ENCODE data around the gene SCCPDH.
"Not testable (repeated sequence)": the region's sequence is repeated elsewhere in the genome, so short reads cannot be mapped to it uniquely, and the experiment has no call there.

Gene SCCPDH

GRCh38 chr1:246734866-246735265 is 10.7 kb downstream of the SCCPDH start:
- DNase-seq (ENCODE audit: low read depth) = no peak
- no peak for TF ChIP-seq CTCF (IDR thresholded peaks at IDR 0.05; ENCODE audit: low read depth, low read length, missing control alignments)

DNA sequence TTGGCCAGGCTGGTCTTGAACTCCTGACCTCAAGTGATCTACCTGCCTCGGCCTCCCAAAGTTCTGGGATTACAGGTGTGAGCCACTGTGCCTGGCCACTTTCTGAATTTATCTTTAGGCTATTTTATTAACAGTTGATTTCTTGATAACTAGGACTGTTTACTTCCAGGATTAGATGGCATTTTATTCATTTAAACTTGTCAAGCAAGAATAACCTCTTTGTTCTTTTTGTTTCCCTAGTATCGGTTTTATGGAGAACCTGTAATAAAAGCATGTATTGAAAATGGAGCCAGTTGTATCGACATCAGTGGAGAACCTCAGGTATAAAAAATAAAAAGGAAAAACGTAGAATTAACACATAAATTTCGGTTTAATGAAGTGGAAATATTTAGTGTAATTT is 11.5 kb downstream of the SCCPDH start:
- TF ChIP-seq CTCF (IDR thresholded peaks at IDR 0.05; ENCODE audit: low read depth, low read length, missing control alignments) = no peak
- H3K4me3 ChIP-seq (ENCODE audit: low read depth, low read length) = no peak overlapping the region
- DNase-seq (ENCODE audit: low read depth) = no peak

More at GRCh38 chr1:246734866-246735265, 10.7 kb downstream of the SCCPDH start:
- no peak overlapping the region for H3K4me3 ChIP-seq (ENCODE audit: low read depth, low read length)

DNA sequence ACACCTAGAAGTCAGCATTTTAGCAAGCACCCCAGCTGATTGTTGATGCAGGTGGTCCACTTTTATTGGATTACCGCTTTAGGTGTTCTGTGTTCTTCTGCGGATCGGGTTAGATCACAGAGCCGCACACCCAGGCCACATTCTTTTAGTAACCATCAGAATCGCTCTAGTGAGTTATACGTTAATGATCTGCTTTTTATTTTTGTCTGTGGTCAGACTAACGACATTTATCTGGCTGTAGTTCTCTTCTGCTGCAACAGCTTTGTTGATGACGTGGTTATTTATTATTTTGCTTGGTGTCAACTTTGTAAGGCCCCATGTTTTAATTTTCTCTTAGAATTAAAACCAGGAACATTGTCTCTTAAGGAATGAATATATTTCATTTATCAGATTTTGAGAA is 18.2 kb downstream of the SCCPDH start:
- no peak for TF ChIP-seq CTCF (IDR thresholded peaks at IDR 0.05; ENCODE audit: low read depth, low read length, missing control alignments)
- H3K4me3 ChIP-seq (ENCODE audit: low read depth, low read length) = no peak overlapping the region
- DNase-seq (ENCODE audit: low read depth) = no peak

DNA sequence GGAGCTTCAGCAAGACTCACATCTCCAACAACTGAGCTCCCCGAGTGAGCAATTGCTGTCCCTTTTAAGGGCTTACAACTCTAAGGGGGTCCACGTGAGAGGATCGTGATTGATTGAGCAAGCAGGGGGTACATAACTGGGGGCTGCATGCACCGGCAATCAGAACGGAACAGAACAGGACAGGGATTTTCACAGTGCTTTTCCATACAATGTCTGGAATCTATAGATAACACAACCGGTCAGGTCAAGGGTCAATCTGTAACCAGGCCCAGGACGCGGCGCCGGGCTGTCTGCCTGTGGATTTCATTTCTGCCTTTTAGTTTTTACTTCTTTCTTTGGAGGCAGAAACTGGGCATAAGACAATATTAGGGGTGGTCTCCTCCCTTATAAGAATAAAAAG is 21.9 kb downstream of the SCCPDH start:
- H3K4me3 ChIP-seq (ENCODE audit: low read depth, low read length); DNase-seq (ENCODE audit: low read depth): not testable (repeated sequence)

- TF ChIP-seq CTCF (IDR thresholded peaks at IDR 0.05; ENCODE audit: low read depth, low read length, missing control alignments) = no peak
- no peak for DNase-seq (ENCODE audit: low read depth)
- no peak overlapping the region for H3K4me3 ChIP-seq (ENCODE audit: low read depth, low read length)
Measured at GRCh38 chr1:246748006-246748405, 23.8 kb downstream of the SCCPDH start.

GRCh38 chr1:246748867-246749266 is 24.7 kb downstream of the SCCPDH start:
- no peak overlapping the region for H3K4me3 ChIP-seq (ENCODE audit: low read depth, low read length)
- no peak for TF ChIP-seq CTCF (IDR thresholded peaks at IDR 0.05; ENCODE audit: low read depth, low read length, missing control alignments)
- DNase-seq (ENCODE audit: low read depth) = no peak

DNA sequence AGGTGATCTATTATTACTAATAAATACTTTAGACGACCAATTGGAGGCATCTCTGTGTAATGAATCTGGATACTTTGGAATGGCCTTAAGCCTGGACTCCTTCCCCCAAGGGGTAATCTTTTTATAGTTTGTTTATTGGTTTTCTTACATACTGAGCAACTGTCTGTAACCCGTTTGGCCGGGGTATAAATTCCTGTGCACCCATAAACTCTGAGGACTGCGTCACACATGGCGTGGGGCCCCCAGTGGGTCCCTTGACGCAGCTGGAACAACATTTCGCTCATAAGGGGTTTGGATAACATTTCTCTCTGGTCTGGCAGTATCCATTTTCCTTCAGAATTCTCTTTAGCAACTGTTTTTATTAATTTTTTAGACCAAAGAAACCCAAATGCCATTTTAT is 26.5 kb downstream of the SCCPDH start:
- no peak overlapping the region for H3K4me3 ChIP-seq (ENCODE audit: low read depth, low read length)
- TF ChIP-seq CTCF (IDR thresholded peaks at IDR 0.05; ENCODE audit: low read depth, low read length, missing control alignments) = no peak
- DNase-seq (ENCODE audit: low read depth) = no peak

All from GM12864 (cell line).